IMR-90 (cell line): Measurements from ENCODE around the gene TSPAN4. TPM values are rescaled to one million over a fixed set of nuclear protein-coding genes. Genes with fewer than 3 reads are reported as not detected.

ENCODE experiments used
- ATAC-seq: fragments of 200-7000 bp; cut with Tn5 transposase; 2 replicates; pipeline ENCODE4 v1.9.1; 2020; ENCODE audit warnings: low read depth, mild to moderate bottlenecking, moderate library complexity
- BruUV-seq: library from RNA; stranded (reverse); fragments of 400-500 nt; replicated peaks from 2 replicates; lab custom pipeline; 2021; lab: Mats Ljungman, UMichigan
- CTCF ChIA-PET: fragments of 300-600 bp; formaldehyde crosslinking; extraction: SDS; loops from one replicate; lab custom pipeline; 2021; ENCODE audit warnings: antibody characterized with exemption; lab: Yijun Ruan, JAX
- POLR2A ChIA-PET: fragments of 300-600 bp; sonication (Branson Sonifier 250); formaldehyde crosslinking; loops from one replicate; lab custom pipeline; 2022; ENCODE audit warnings: antibody characterized with exemption; ENCODE audit not compliant: unreplicated experiment; lab: Charles Lee
- DNase-seq: peaks from one replicate; pipeline ENCODE4 v3.0.0; 2013
- H2AFZ ChIP-seq: replicated peaks from 2 replicates; pipeline ENCODE3; 2013; ENCODE audit warnings: low read length, mild to moderate bottlenecking; ENCODE audit not compliant: poor library complexity
- H2AK5ac ChIP-seq: 2 replicates; pipeline ENCODE4 v1.6.1; 2013; ENCODE audit warnings: low read depth, low read length, inconsistent platforms
- H2AK9ac ChIP-seq: replicated peaks from 2 replicates; pipeline ENCODE3; 2013; ENCODE audit warnings: mild to moderate bottlenecking, low read depth, low read length, moderate library complexity; ENCODE audit not compliant: poor library complexity
- H2BK120ac ChIP-seq: 2 replicates; pipeline ENCODE4 v1.6.1; 2013; ENCODE audit warnings: low read depth, low read length, inconsistent platforms
- H2BK15ac ChIP-seq: 3 replicates; pipeline ENCODE4 v1.6.1; 2013; ENCODE audit warnings: low read depth, low read length, inconsistent platforms
- H2BK20ac ChIP-seq: 2 replicates; pipeline ENCODE4 v1.6.1; 2013; ENCODE audit warnings: low read depth, mild to moderate bottlenecking, inconsistent platforms, low read length, moderate library complexity
- H2BK5ac ChIP-seq: 2 replicates; pipeline ENCODE4 v1.6.1; 2013; ENCODE audit warnings: mild to moderate bottlenecking, low read depth, low read length, inconsistent platforms; ENCODE audit not compliant: poor library complexity, severe bottlenecking
- H3K14ac ChIP-seq: replicated peaks from 2 replicates; pipeline ENCODE4 v1.6.1; 2013; ENCODE audit warnings: low read depth, low read length, inconsistent platforms
- H3K18ac ChIP-seq: 2 replicates; pipeline ENCODE4 v1.6.1; 2013; ENCODE audit warnings: low read depth, low read length, control low read depth
- H3K23ac ChIP-seq: 2 replicates; pipeline ENCODE4 v1.6.1; 2013; ENCODE audit warnings: low read depth, low read length, inconsistent platforms
- H3K27ac ChIP-seq: 2 replicates; pipeline ENCODE4 v1.5.1; 2013; ENCODE audit warnings: mild to moderate bottlenecking, control low read depth, low read length; ENCODE audit not compliant: insufficient read depth
- H3K27me3 ChIP-seq: 2 replicates; pipeline ENCODE4 v1.6.1; 2013; ENCODE audit warnings: low read length; ENCODE audit not compliant: control insufficient read depth, insufficient read depth
- H3K36me3 ChIP-seq: 2 replicates; pipeline ENCODE4 v1.6.1; 2013; ENCODE audit warnings: low read length, mixed read lengths; ENCODE audit not compliant: control insufficient read depth, insufficient read depth
- H3K4ac ChIP-seq: 2 replicates; pipeline ENCODE4 v1.6.1; 2013; ENCODE audit warnings: low read depth, low read length, inconsistent platforms
- H3K4me1 ChIP-seq: 2 replicates; pipeline ENCODE4 v1.6.1; 2013; ENCODE audit warnings: low read length, mixed read lengths; ENCODE audit not compliant: control insufficient read depth, insufficient read depth
- H3K4me2 ChIP-seq: 2 replicates; pipeline ENCODE4 v1.6.1; 2013; ENCODE audit warnings: low read depth, mild to moderate bottlenecking, control low read depth, low read length, moderate library complexity
- H3K4me3 ChIP-seq: 2 replicates; pipeline ENCODE4 v1.5.1; 2013; ENCODE audit warnings: low read depth, mild to moderate bottlenecking, control low read depth, low read length, moderate library complexity; ENCODE audit not compliant: insufficient read depth
- H3K56ac ChIP-seq: 2 replicates; pipeline ENCODE4 v1.6.1; 2013; ENCODE audit warnings: low read length, inconsistent platforms; ENCODE audit not compliant: insufficient read depth; ENCODE audit errors: extremely low read depth
- H3K79me1 ChIP-seq, 2 experiments: 2 replicates each; pipeline ENCODE4 v1.6.1; 2013; ENCODE audit warnings: low read length in 2 of 2, inconsistent platforms in 1 of 2, low read depth in 1 of 2
- H3K9ac ChIP-seq: 2 replicates; pipeline ENCODE4 v1.6.1; 2013; ENCODE audit warnings: low read depth, low read length, control low read depth
- H3K9me1 ChIP-seq: 2 replicates; pipeline ENCODE4 v1.6.1; 2013; ENCODE audit warnings: low read length, inconsistent platforms; ENCODE audit not compliant: insufficient read depth
- H3K9me3 ChIP-seq: 2 replicates; pipeline ENCODE4 v1.6.1; 2013; ENCODE audit warnings: low read length; ENCODE audit not compliant: control insufficient read depth, insufficient read depth
- H4K20me1 ChIP-seq: 2 replicates; pipeline ENCODE4 v1.6.1; 2013; ENCODE audit warnings: low read length, inconsistent platforms; ENCODE audit not compliant: insufficient read depth
- H4K5ac ChIP-seq: 2 replicates; pipeline ENCODE4 v1.6.1; 2013; ENCODE audit warnings: mild to moderate bottlenecking, low read depth, low read length, control low read depth
- H4K8ac ChIP-seq, 2 experiments: 2 replicates each; pipeline ENCODE4 v1.6.1; 2013; ENCODE audit warnings: low read depth in 2 of 2, low read length in 2 of 2, control low read depth in 1 of 2, inconsistent platforms in 1 of 2
- H4K91ac ChIP-seq: 2 replicates; pipeline ENCODE4 v1.6.1; 2013; ENCODE audit warnings: low read depth, low read length, inconsistent platforms; ENCODE audit not compliant: insufficient read depth
- BHLHE40 ChIP-seq: fragments of 150-350 bp; IDR thresholded peaks from 2 replicates; pipeline ENCODE4 v1.6.1; 2016; ENCODE audit warnings: mild to moderate bottlenecking, low read depth, low read length
- CEBPB ChIP-seq: IDR thresholded peaks from 2 replicates; pipeline ENCODE4 v1.6.1; 2012; ENCODE audit warnings: low read depth, low read length, improper control_type of control experiment
- CHD1 ChIP-seq: IDR thresholded peaks from 2 replicates; pipeline ENCODE4 v1.6.1; 2012; ENCODE audit warnings: low read depth, low read length, improper control_type of control experiment
- FOS ChIP-seq: fragments of 150-350 bp; IDR thresholded peaks from 2 replicates; pipeline ENCODE4 v1.6.1; 2016; ENCODE audit warnings: low read depth, low read length
- MAFK ChIP-seq: IDR thresholded peaks from 2 replicates; pipeline ENCODE4 v1.6.1; 2012; ENCODE audit warnings: low read depth, low read length, improper control_type of control experiment
- MAZ ChIP-seq: IDR thresholded peaks from 2 replicates; pipeline ENCODE4 v1.6.1; 2012; ENCODE audit warnings: low read depth, mild to moderate bottlenecking, low read length, improper control_type of control experiment, moderate library complexity, borderline replicate concordance
- MXI1 ChIP-seq: IDR thresholded peaks from 2 replicates; pipeline ENCODE4 v1.6.1; 2012; ENCODE audit warnings: low read depth, mild to moderate bottlenecking, low read length, moderate library complexity, borderline replicate concordance
- NFE2L2 ChIP-seq: fragments of 150-350 bp; IDR thresholded peaks from 2 replicates; pipeline ENCODE4 v1.6.1; 2016; ENCODE audit warnings: low read depth, mild to moderate bottlenecking, low read length
- POLR2A ChIP-seq: IDR thresholded peaks from 2 replicates; pipeline ENCODE4 v1.6.1; 2012; ENCODE audit warnings: mild to moderate bottlenecking, low read depth, low read length
- RAD21 ChIP-seq: IDR thresholded peaks from 2 replicates; pipeline ENCODE4 v1.6.1; 2012; ENCODE audit warnings: low read length, improper control_type of control experiment
- RCOR1 ChIP-seq: IDR thresholded peaks from 2 replicates; pipeline ENCODE4 v1.6.1; 2012; ENCODE audit warnings: mild to moderate bottlenecking, low read length, improper control_type of control experiment; ENCODE audit not compliant: insufficient replicate concordance
- RFX5 ChIP-seq: IDR thresholded peaks from 2 replicates; pipeline ENCODE4 v1.8.0; 2012; ENCODE audit warnings: low read depth, mild to moderate bottlenecking, low read length, moderate library complexity
- SMC3 ChIP-seq: fragments of 150-350 bp; IDR thresholded peaks from 2 replicates; pipeline ENCODE4 v1.6.1; 2016; ENCODE audit warnings: low read depth, mild to moderate bottlenecking, antibody characterized with exemption, low read length, moderate library complexity
- WGBS, 2 experiments: methylation state at CpG; one replicate each; pipeline versions ENCODE4 v1.1.5 to v1.1.7; 2013; ENCODE audit warnings: missing lambda C conversion rate in 2 of 2; ENCODE audit not compliant: insufficient read length in 1 of 2; ENCODE audit errors: extremely low coverage in 2 of 2; 5-methylcytosine and 5-hydroxymethylcytosine counted together
- dilution Hi-C: fragments of 300-500 bp; cut with HindIII; formaldehyde crosslinking; loops from one replicate; pipeline ENCODE4 v1.14.3; 2018; ENCODE audit warnings: low sequenced_read_pairs; ENCODE audit not compliant: unreplicated experiment
- in situ Hi-C: fragments of 300-500 bp; cut with MboI; formaldehyde crosslinking; loops from 3 replicates; pipeline ENCODE4 v1.14.3; 2019; ENCODE audit warnings: low sequenced_read_pairs, inconsistent platforms, mixed read lengths
- intact Hi-C: fragments of 100-400 bp; cut with micrococcal nuclease; formaldehyde crosslinking; loops from 2 replicates; pipeline ENCODE4 v1.10.0; 2022
- polyA plus RNA-seq, 3 experiments: library from polyadenylated mRNA; depleted of rRNA; stranded (reverse); fragments of >200 nt; gene quantifications; 2 replicates each; pipeline ENCODE4 v1.2.3, GENCODE V29; 2012; ENCODE audit warnings: low replicate concordance in 1 of 3
- total RNA-seq: library from RNA; depleted of rRNA; stranded (reverse); fragments of >200 nt; gene quantifications from 2 replicates; pipeline ENCODE4 v1.2.3, GENCODE V29; 2012
- TF ChIP-seq, protein P1 (sequence below): fragments of 150-350 bp; IDR thresholded peaks from 2 replicates; pipeline ENCODE4 v1.6.1; 2016; ENCODE audit warnings: low read depth, mild to moderate bottlenecking, low read length, moderate library complexity, borderline replicate concordance
- TF ChIP-seq, protein P2 (sequence below): conservative IDR thresholded peaks from 2 replicates; pipeline ENCODE4 v1.5.1; 2012; ENCODE audit warnings: mild to moderate bottlenecking, low read depth, low read length, improper control_type of control experiment
- TF ChIP-seq, protein P3 (sequence below): fragments of 150-350 bp; IDR thresholded peaks from 2 replicates; pipeline ENCODE4 v1.6.1; 2017; ENCODE audit warnings: mild to moderate bottlenecking, antibody characterized with exemption, low read length, low read depth

The TSPAN4 gene
- total and polyA plus RNA-seq, 2 of the 4 experiments (the other 2 are of a cell fraction), result 161 to 293 TPM

DNA sequence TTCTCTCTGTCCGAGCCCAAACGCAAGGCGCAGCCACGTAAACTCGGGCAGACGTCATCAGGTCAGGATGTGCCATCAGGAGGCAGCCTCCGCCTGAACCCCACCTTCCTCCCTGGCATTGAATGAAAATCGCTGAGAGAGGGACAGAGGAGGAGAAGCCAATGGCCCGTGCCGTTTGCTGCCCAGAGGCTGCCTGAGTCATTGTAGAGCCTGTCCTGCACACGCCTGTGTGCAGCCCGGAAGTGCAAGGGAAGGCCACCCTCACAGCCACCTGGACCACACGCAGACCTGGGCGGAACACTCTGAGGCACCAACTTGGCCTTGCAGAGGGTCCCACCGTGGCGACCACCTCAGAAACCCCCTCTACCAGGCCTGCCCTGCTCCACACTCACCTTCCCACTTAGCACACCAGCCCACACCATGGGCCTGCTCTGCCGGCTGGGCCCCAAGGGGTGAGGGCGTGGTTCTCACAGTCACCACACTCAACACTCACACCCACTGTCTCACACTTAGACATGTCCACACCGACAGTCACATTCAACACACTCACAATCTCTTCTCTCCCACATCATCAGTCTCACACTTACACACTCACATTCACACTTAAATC, 58.9 kb downstream of the TSPAN4 start:
- WGBS, 2 experiments, result 95% methylated on average over 5 of the region's 19 CpGs; no CpG with 5 or more reads in 1 of the 2 experiments
- POLR2A ChIA-PET, result no interaction called here

More for the DNA sequence above, 58.9 kb downstream of the TSPAN4 start:
- TF ChIP-seq MAZ (no peak), MAFK (no peak), CEBPB (no peak), NFE2L2 (no peak), BHLHE40 (no peak), RCOR1 (no peak), SMC3 (no peak), RFX5 (no peak), CHD1 (no peak), FOS (no peak), RAD21 (no peak), MXI1 (no peak), POLR2A (no peak)
- TF ChIP-seq, protein P1, sequence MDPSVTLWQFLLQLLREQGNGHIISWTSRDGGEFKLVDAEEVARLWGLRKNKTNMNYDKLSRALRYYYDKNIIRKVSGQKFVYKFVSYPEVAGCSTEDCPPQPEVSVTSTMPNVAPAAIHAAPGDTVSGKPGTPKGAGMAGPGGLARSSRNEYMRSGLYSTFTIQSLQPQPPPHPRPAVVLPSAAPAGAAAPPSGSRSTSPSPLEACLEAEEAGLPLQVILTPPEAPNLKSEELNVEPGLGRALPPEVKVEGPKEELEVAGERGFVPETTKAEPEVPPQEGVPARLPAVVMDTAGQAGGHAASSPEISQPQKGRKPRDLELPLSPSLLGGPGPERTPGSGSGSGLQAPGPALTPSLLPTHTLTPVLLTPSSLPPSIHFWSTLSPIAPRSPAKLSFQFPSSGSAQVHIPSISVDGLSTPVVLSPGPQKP, result no peak
- TF ChIP-seq, protein P2, sequence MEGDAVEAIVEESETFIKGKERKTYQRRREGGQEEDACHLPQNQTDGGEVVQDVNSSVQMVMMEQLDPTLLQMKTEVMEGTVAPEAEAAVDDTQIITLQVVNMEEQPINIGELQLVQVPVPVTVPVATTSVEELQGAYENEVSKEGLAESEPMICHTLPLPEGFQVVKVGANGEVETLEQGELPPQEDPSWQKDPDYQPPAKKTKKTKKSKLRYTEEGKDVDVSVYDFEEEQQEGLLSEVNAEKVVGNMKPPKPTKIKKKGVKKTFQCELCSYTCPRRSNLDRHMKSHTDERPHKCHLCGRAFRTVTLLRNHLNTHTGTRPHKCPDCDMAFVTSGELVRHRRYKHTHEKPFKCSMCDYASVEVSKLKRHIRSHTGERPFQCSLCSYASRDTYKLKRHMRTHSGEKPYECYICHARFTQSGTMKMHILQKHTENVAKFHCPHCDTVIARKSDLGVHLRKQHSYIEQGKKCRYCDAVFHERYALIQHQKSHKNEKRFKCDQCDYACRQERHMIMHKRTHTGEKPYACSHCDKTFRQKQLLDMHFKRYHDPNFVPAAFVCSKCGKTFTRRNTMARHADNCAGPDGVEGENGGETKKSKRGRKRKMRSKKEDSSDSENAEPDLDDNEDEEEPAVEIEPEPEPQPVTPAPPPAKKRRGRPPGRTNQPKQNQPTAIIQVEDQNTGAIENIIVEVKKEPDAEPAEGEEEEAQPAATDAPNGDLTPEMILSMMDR, result no peak
- TF ChIP-seq, protein P3, sequence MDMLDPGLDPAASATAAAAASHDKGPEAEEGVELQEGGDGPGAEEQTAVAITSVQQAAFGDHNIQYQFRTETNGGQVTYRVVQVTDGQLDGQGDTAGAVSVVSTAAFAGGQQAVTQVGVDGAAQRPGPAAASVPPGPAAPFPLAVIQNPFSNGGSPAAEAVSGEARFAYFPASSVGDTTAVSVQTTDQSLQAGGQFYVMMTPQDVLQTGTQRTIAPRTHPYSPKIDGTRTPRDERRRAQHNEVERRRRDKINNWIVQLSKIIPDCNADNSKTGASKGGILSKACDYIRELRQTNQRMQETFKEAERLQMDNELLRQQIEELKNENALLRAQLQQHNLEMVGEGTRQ, result no peak
- Histone ChIP-seq H2BK120ac (no peak overlapping the region), H2BK20ac (no peak overlapping the region), H4K8ac (no peak overlapping the region), H3K14ac (no peak overlapping the region), H2BK15ac (no peak overlapping the region), H3K36me3 (peaks cover 50% of the 10 kb centered on the region), H3K23ac (no peak overlapping the region), H3K9me1 (0 out of 2 replicates have a peak, but pooled peaks cover 7% of the 10 kb centered on the region), H2AFZ (no peak overlapping the region), H3K9me3 (no peaks in the 10 kb centered on the region), H2AK9ac (no peak overlapping the region), H4K91ac (no peak overlapping the region), H3K27me3 (no peaks in the 10 kb centered on the region), H4K5ac (no peak overlapping the region), H2BK5ac (no peak overlapping the region), H3K4me1 (no peaks in the 10 kb centered on the region), H3K4ac (no peak overlapping the region), H3K4me3 (no peak overlapping the region), H3K27ac (no peak overlapping the region), H4K20me1 (peaks cover 9% of the 10 kb centered on the region; the same call in 1 of the 2 replicates), H3K79me1 (peaks cover 0 to 13% of the 10 kb centered on the region in 2 experiments; a peak in 1 of 4 replicates), H3K56ac (no peak overlapping the region), H3K4me2 (no peak overlapping the region), H3K18ac (no peak overlapping the region), H3K9ac (no peak overlapping the region), H2AK5ac (no peak overlapping the region)
- in situ Hi-C loops, result no loop called here
- DNase-seq, result no peak
- intact Hi-C loops, result no loop called here
- no TSS peak for BruUV-seq
- CTCF ChIA-PET, result no interaction called here
- ATAC-seq, result no peak
- dilution Hi-C loops, result no loop called here
